Measurements from ENCODE around the gene CXorf66. TPM values are rescaled to one million over a fixed set of nuclear protein-coding genes. Genes with fewer than 3 reads are reported as not detected.

Gene CXorf66
- total and polyA plus RNA-seq, 2 of the 4 experiments (the other 2 are of a cell fraction): not detected

- ATAC-seq (ENCODE audit: low read depth): no peak
- no peak overlapping the region for H3K4ac ChIP-seq (ENCODE audit: low read depth, low read length)
- H2BK20ac ChIP-seq (ENCODE audit: low read depth, low read length): no peak overlapping the region
- no peaks in the 10 kb centered on the region for H4K20me1 ChIP-seq (ENCODE audit: insufficient read depth, low read length)
- no peak overlapping the region for H2AFZ ChIP-seq (replicated peaks; ENCODE audit: low read length, poor library complexity)
- H3K27ac ChIP-seq (ENCODE audit: insufficient read depth, low read length): no peak overlapping the region
- H2AK9ac ChIP-seq (replicated peaks; ENCODE audit: low read depth, low read length, poor library complexity): no peak overlapping the region
- H3K79me1 ChIP-seq (ENCODE audit: low read depth in 1 of 2, low read length in 2 of 2): no peaks in the 10 kb centered on the region
- no peak overlapping the region for H4K5ac ChIP-seq (ENCODE audit: low read depth, low read length)
- no CpG with 5 or more reads among the region's 3 CpGs for WGBS, 2 experiments (ENCODE audit: extremely low coverage in 2 of 2, insufficient read length in 1 of 2)
- no peak overlapping the region for H3K23ac ChIP-seq (ENCODE audit: low read depth, low read length)
- no peaks in the 10 kb centered on the region for H3K9me1 ChIP-seq (ENCODE audit: insufficient read depth, low read length)
- H3K9me3 ChIP-seq (ENCODE audit: control insufficient read depth, insufficient read depth, low read length): no peaks in the 10 kb centered on the region
- H3K4me3 ChIP-seq (ENCODE audit: insufficient read depth, low read depth, low read length): no peak overlapping the region
- H3K4me1 ChIP-seq (ENCODE audit: control insufficient read depth, insufficient read depth, low read length): no peaks in the 10 kb centered on the region
- no peak overlapping the region for H4K8ac ChIP-seq (ENCODE audit: low read depth in 2 of 2, low read length in 2 of 2)
- POLR2A ChIA-PET (ENCODE audit: unreplicated experiment): no interaction called here
- H3K36me3 ChIP-seq (ENCODE audit: control insufficient read depth, insufficient read depth, low read length): no peaks in the 10 kb centered on the region
- H3K18ac ChIP-seq (ENCODE audit: low read depth, low read length): no peak overlapping the region
- dilution Hi-C loops (cut with HindIII; ENCODE audit: low sequenced_read_pairs, unreplicated experiment) (no loop called here), intact Hi-C loops (cut with micrococcal nuclease) (loop anchor here (10.0 kb wide), 1 partner anchor 420 kb away; no protein-coding TSS in a partner anchor), in situ Hi-C loops (cut with MboI; ENCODE audit: low sequenced_read_pairs) (no loop called here)
- H3K4me2 ChIP-seq (ENCODE audit: low read depth, low read length): no peak overlapping the region
- TF ChIP-seq CHD1 (IDR thresholded peaks at IDR 0.05; ENCODE audit: low read depth, low read length): no peak
- no peak for TF ChIP-seq CTCF (conservative IDR thresholded peaks at IDR 0.05; ENCODE audit: low read depth, low read length)
- TF ChIP-seq SMC3 (IDR thresholded peaks at IDR 0.05; ENCODE audit: low read depth, low read length): no peak
- TF ChIP-seq POLR2A (IDR thresholded peaks at IDR 0.05; ENCODE audit: low read depth, low read length): no peak
- TF ChIP-seq NFE2L2 (IDR thresholded peaks at IDR 0.05; ENCODE audit: low read depth, low read length): no peak
- no peak for TF ChIP-seq MXI1 (IDR thresholded peaks at IDR 0.05; ENCODE audit: borderline replicate concordance, low read depth, low read length)
- no peak for TF ChIP-seq USF2 (IDR thresholded peaks at IDR 0.05; ENCODE audit: low read depth, low read length)
- no peak for TF ChIP-seq MAFK (IDR thresholded peaks at IDR 0.05; ENCODE audit: low read depth, low read length)
- no peak for TF ChIP-seq CEBPB (IDR thresholded peaks at IDR 0.05; ENCODE audit: low read depth, low read length)
- no peak for TF ChIP-seq MAZ (IDR thresholded peaks at IDR 0.05; ENCODE audit: borderline replicate concordance, low read depth, low read length)
- no peak for TF ChIP-seq FOS (IDR thresholded peaks at IDR 0.05; ENCODE audit: low read depth, low read length)
- no peak for TF ChIP-seq RAD21 (IDR thresholded peaks at IDR 0.05; ENCODE audit: low read length)
- TF ChIP-seq BHLHE40 (IDR thresholded peaks at IDR 0.05; ENCODE audit: low read depth, low read length): no peak
- TF ChIP-seq RFX5 (IDR thresholded peaks at IDR 0.05; ENCODE audit: low read depth, low read length): no peak
- TF ChIP-seq ELK1 (IDR thresholded peaks at IDR 0.05; ENCODE audit: borderline replicate concordance, low read depth, low read length): no peak
- TF ChIP-seq RCOR1 (IDR thresholded peaks at IDR 0.05; ENCODE audit: insufficient replicate concordance, low read length): no peak
- H3K56ac ChIP-seq (ENCODE audit: extremely low read depth, insufficient read depth, low read length): no peak overlapping the region
- no peak overlapping the region for H2BK5ac ChIP-seq (ENCODE audit: low read depth, low read length, poor library complexity, severe bottlenecking)
- H2BK15ac ChIP-seq (ENCODE audit: low read depth, low read length): no peak overlapping the region
- BruUV-seq (replicated peaks): no TSS peak
- no peak overlapping the region for H2AK5ac ChIP-seq (ENCODE audit: low read depth, low read length)
- no peak for DNase-seq
- no peaks in the 10 kb centered on the region; the same call in 1 of the 2 replicates for H3K27me3 ChIP-seq (ENCODE audit: control insufficient read depth, insufficient read depth, low read length)
- H3K9ac ChIP-seq (ENCODE audit: low read depth, low read length): no peak overlapping the region
- H2BK120ac ChIP-seq (ENCODE audit: low read depth, low read length): no peak overlapping the region
- no peak overlapping the region for H3K14ac ChIP-seq (replicated peaks; ENCODE audit: low read depth, low read length)
- CTCF ChIA-PET: no interaction called here
- no peak overlapping the region for H4K91ac ChIP-seq (ENCODE audit: insufficient read depth, low read depth, low read length)
Measured at GRCh38 chrX:139974471-139974870, 9.2 kb upstream of the CXorf66 start.

Measured in IMR-90 (cell line).